Astrocyte (in vitro differentiated cells and primary cell): ENCODE results near the gene SUFU.

Experiments
- CTCF ChIP-seq: IDR thresholded peaks from 2 replicates; pipeline ENCODE4 v1.5.1; 2011; ENCODE audit warnings: low read depth, mild to moderate bottlenecking, inconsistent platforms, low read length, moderate library complexity; ENCODE audit not compliant: insufficient read depth
- EZH2 ChIP-seq: IDR thresholded peaks from 2 replicates; pipeline ENCODE4 v1.6.1; 2012; ENCODE audit warnings: mild to moderate bottlenecking, low read length, inconsistent platforms; ENCODE audit not compliant: insufficient read depth

DNA sequence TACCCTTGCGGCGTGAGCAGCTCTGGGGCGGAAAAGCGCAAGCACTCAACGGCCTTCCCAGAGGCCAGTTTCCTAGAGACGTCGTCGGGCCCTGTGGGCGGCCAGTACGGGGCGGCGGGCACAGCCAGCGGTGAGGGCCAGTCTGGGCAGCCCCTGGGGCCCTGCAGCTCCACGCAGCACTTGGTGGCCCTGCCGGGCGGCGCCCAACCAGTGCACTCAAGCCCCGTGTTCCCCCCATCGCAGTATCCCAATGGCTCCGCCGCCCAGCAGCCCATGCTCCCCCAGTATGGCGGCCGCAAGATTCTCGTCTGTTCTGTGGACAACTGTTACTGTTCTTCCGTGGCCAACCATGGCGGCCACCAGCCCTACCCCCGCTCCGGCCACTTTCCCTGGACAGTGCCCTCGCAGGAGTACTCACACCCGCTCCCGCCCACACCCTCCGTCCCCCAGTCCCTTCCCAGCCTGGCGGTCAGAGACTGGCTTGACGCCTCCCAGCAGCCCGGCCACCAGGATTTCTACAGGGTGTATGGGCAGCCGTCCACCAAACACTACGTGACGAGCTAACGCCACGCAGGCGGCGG lies 153.1 kb downstream of the SUFU start:
- TF ChIP-seq CTCF (no peak), EZH2 (no peak)
